CD14-positive monocyte (primary cell): Measurements from ENCODE around the gene CYP4F12. TPM values are rescaled to one million over a fixed set of nuclear protein-coding genes. Genes with fewer than 3 reads are reported as not detected.

Source experiments
- DNase-seq, 3 donors: peaks; one replicate each; pipeline ENCODE4 v3.0.0-alpha.2; 2011 to 2022
- H2AFZ ChIP-seq: 2 replicates; pipeline ENCODE4 v1.6.0; 2012; ENCODE audit warnings: mild to moderate bottlenecking, low read depth, low read length, inconsistent platforms; ENCODE audit not compliant: insufficient read depth, poor library complexity, severe bottlenecking
- H3K27ac ChIP-seq, 2 donors: 1 replicate in 1 of 2; 2 replicates in 1 of 2; pipeline ENCODE4 v1.5.1; 2012 to 2013; ENCODE audit warnings: low read length in 2 of 2, control low read depth in 1 of 2, inconsistent platforms in 1 of 2, low read depth in 1 of 2, mild to moderate bottlenecking in 1 of 2
- H3K27me3 ChIP-seq, 2 donors: one replicate each; pipeline versions ENCODE4 v1.6.0 to v1.6.1; 2011 to 2013; ENCODE audit warnings: low read length in 2 of 2; ENCODE audit not compliant: control insufficient read depth in 2 of 2, insufficient read depth in 2 of 2
- H3K36me3 ChIP-seq, 2 donors: replicated peaks in 1 of 2; 1 replicate in 1 of 2; 2 replicates in 1 of 2; pipeline versions ENCODE4 v1.5.1 to v1.6.1; 2012 to 2013; ENCODE audit warnings: low read length in 2 of 2, control low read depth in 1 of 2, inconsistent platforms in 1 of 2, mild to moderate bottlenecking in 1 of 2; ENCODE audit not compliant: insufficient read depth in 2 of 2, control insufficient read depth in 1 of 2
- H3K4me1 ChIP-seq, 2 donors: 1 replicate in 1 of 2; 2 replicates in 1 of 2; pipeline versions ENCODE4 v1.5.1 to v1.6.1; 2012 to 2013; ENCODE audit warnings: low read length in 2 of 2, control low read depth in 1 of 2, inconsistent platforms in 1 of 2, mild to moderate bottlenecking in 1 of 2, moderate library complexity in 1 of 2; ENCODE audit not compliant: insufficient read depth in 2 of 2, control insufficient read depth in 1 of 2
- H3K4me2 ChIP-seq: replicated peaks from 2 replicates; pipeline ENCODE3; 2012; ENCODE audit warnings: low read length, moderate library complexity, mild to moderate bottlenecking; ENCODE audit not compliant: poor library complexity, severe bottlenecking; ENCODE audit errors: extremely low read depth
- H3K4me3 ChIP-seq, 3 experiments: fragments of 200-600 bp in 1 of 3; sonication (generic) in 1 of 3; replicated peaks in 1 of 3; 1 replicate in 2 of 3; 2 replicates in 1 of 3; pipeline ENCODE4 v1.5.1; 2011 to 2013; ENCODE audit warnings: low read length in 3 of 3, mild to moderate bottlenecking in 3 of 3, control low read depth in 2 of 3, low read depth in 2 of 3, inconsistent platforms in 1 of 3, moderate library complexity in 1 of 3
- H3K79me2 ChIP-seq: 2 replicates; pipeline ENCODE4 v1.6.0; 2012; ENCODE audit warnings: mild to moderate bottlenecking, control low read depth, inconsistent platforms, low read length, moderate library complexity; ENCODE audit not compliant: insufficient read depth
- H3K9ac ChIP-seq: 2 replicates; pipeline ENCODE4 v1.6.0; 2017; ENCODE audit warnings: low read length, mild to moderate bottlenecking; ENCODE audit not compliant: insufficient read depth, poor library complexity, severe bottlenecking
- H3K9me3 ChIP-seq, 2 donors: replicated peaks in 1 of 2; 1 replicate in 1 of 2; 2 replicates in 1 of 2; pipeline versions ENCODE4 v1.5.1 to v1.6.1; 2012 to 2013; ENCODE audit warnings: low read length in 2 of 2, control low read depth in 1 of 2; ENCODE audit not compliant: control insufficient read depth in 1 of 2, insufficient read depth in 1 of 2
- H4K20me1 ChIP-seq: 2 replicates; pipeline ENCODE4 v1.6.0; 2012; ENCODE audit warnings: mild to moderate bottlenecking, low read length, control low read depth, moderate library complexity; ENCODE audit not compliant: insufficient read depth
- H3K27ac Mint-ChIP-seq, 7 donors: one replicate each; pipeline ENCODE4 v1.8.0; 2020; ENCODE audit warnings: mild to moderate bottlenecking in 7 of 7, mixed read lengths in 7 of 7, moderate library complexity in 6 of 7, inconsistent platforms in 2 of 7
- H3K27me3 Mint-ChIP-seq, 3 donors: one replicate each; pipeline ENCODE4 v1.8.0; 2021 to 2022; ENCODE audit warnings: low read depth in 3 of 3, mild to moderate bottlenecking in 3 of 3, mixed read lengths in 3 of 3, moderate library complexity in 3 of 3, inconsistent platforms in 1 of 3
- H3K36me3 Mint-ChIP-seq, 2 donors: one replicate each; pipeline ENCODE4 v1.8.0; 2020; ENCODE audit warnings: mixed read lengths in 2 of 2, inconsistent platforms in 1 of 2, mild to moderate bottlenecking in 1 of 2
- H3K4me1 Mint-ChIP-seq: one replicate; pipeline ENCODE4 v1.8.0; 2020; ENCODE audit warnings: mild to moderate bottlenecking, mixed read lengths
- H3K4me3 Mint-ChIP-seq, 2 donors: one replicate each; pipeline ENCODE4 v1.8.0; 2020; ENCODE audit warnings: mild to moderate bottlenecking in 2 of 2, mixed read lengths in 2 of 2, moderate library complexity in 1 of 2
- H3K9me3 Mint-ChIP-seq, 7 donors: one replicate each; pipeline ENCODE4 v1.8.0; 2020 to 2022; ENCODE audit warnings: mixed read lengths in 7 of 7, mild to moderate bottlenecking in 6 of 7, moderate library complexity in 6 of 7, inconsistent platforms in 2 of 7
- WGBS: methylation state at CpG from one replicate; pipeline ENCODE4 v1.1.5; 2013; ENCODE audit warnings: missing lambda C conversion rate; ENCODE audit not compliant: insufficient coverage; 5-methylcytosine and 5-hydroxymethylcytosine counted together
- intact Hi-C, 2 donors: fragments of 100-400 bp; cut with micrococcal nuclease; formaldehyde crosslinking; loops; one replicate each; pipeline versions ENCODE4 v1.15.0 to v1.15.1; 2023
- polyA plus RNA-seq, 3 donors: library from polyadenylated mRNA; depleted of rRNA in 1 of 3; unstranded in 2 of 3; stranded (reverse) in 1 of 3; fragments of 300-500 nt in 2 of 3; fragments of >200 nt in 1 of 3; fragmentation: Illumina TruSeq in 2 of 3; gene quantifications; 1 replicate in 2 of 3; 2 replicates in 1 of 3; pipeline ENCODE4 v1.2.3, GENCODE V29; 2012 to 2021
- TF ChIP-seq, protein P1 (sequence below): fragments of 200-600 bp; IDR thresholded peaks from one replicate; pipeline ENCODE4 v1.8.0; 2022; ENCODE audit warnings: antibody characterized with exemption, mild to moderate bottlenecking

CYP4F12 gene
- polyA plus RNA-seq, 3 donors, result 0.09 TPM; not detected in 2

DNA sequence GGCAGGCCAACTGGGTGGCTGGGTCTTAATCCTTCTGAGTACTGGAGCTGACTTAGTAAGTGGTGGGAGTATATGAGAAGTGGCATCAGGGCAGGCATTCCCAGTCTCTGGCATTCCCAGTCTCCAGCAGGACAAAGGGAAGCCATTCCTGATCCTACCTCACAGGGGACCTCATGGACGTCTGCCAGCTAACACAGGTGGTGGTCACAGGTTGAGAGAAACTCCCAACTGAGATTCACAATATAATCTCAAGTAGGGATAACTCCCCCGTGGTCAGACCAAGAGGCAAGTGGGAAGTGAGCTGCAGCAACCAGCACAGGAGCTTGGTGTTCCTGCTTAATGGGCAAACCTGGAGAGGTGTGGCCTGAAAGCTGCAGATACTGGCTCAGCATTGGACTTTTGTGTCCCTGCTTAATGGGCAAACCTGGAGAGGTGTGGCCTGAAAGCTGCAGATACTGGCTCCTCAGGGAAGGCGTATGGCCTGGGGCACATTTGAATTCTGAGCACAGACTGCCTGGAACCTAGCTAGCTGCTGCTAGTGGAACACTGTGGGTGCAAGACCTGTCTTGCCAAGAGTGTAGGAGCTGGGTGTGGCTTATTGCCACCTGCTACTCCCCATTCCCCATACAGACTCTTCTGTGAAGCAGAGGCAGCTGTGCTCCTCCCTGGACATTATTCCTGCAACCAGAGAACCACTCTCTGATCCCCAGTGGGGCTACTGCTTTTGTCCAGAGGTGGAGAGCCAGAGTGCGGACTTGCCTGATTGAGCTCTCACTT is 29.1 kb downstream of the CYP4F12 start:
- 72% methylated on average over 2 of the region's 4 CpGs for WGBS
- Mint-ChIP-seq H3K36me3 (no peaks in the 10 kb centered on the region), H3K4me1 (peaks cover 13% of the 10 kb centered on the region), H3K27me3 (peaks cover 0 to 7% (median 5%) of the 10 kb centered on the region in 3 donors), H3K27ac (no peak overlapping the region), H3K4me3 (no peak overlapping the region), H3K9me3 (peaks cover 0 to 6% (median 0%) of the 10 kb centered on the region in 7 donors)
- Histone ChIP-seq H3K4me2 (no peak overlapping the region), H3K9me3 (no peaks in the 10 kb centered on the region), H3K27ac (no peak overlapping the region), H3K27me3 (peaks cover 0 to 4% of the 10 kb centered on the region in 2 donors), H3K79me2 (no peaks in the 10 kb centered on the region), H3K36me3 (no peaks in the 10 kb centered on the region), H3K4me3 (no peak overlapping the region), H4K20me1 (no peaks in the 10 kb centered on the region), H3K4me1 (peaks cover 10 to 13% of the 10 kb centered on the region in 2 donors), H2AFZ (no peak overlapping the region), H3K9ac (no peak overlapping the region)
- intact Hi-C loops, result no loop called here
- TF ChIP-seq, protein P1, sequence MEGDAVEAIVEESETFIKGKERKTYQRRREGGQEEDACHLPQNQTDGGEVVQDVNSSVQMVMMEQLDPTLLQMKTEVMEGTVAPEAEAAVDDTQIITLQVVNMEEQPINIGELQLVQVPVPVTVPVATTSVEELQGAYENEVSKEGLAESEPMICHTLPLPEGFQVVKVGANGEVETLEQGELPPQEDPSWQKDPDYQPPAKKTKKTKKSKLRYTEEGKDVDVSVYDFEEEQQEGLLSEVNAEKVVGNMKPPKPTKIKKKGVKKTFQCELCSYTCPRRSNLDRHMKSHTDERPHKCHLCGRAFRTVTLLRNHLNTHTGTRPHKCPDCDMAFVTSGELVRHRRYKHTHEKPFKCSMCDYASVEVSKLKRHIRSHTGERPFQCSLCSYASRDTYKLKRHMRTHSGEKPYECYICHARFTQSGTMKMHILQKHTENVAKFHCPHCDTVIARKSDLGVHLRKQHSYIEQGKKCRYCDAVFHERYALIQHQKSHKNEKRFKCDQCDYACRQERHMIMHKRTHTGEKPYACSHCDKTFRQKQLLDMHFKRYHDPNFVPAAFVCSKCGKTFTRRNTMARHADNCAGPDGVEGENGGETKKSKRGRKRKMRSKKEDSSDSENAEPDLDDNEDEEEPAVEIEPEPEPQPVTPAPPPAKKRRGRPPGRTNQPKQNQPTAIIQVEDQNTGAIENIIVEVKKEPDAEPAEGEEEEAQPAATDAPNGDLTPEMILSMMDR, result no peak
- no peak for DNase-seq

DNA sequence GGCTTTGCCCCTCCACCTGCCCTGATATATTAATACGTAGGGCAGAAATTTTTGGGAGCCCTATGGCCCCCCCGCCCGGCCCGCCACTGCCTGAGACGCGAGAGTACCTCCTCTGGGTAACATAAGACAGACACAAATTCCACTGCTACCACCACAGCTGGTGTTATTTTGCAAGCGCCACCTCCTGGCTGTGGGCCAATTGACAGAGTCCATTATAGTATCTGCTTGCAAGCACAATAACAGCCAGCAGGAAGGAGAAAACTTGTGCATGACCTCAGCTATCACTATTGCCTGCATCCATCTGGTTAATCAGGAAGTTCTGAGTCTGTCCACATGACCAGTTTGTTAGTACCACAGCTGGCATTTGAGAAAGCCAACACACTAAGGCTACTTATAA is 29.6 kb downstream of the CYP4F12 start:
- peak; percentile 36 to 66 (median 64) for DNase-seq
- Histone ChIP-seq H3K4me2 (no peak overlapping the region), H3K4me1 (peaks cover 10 to 13% of the 10 kb centered on the region in 2 donors), H3K9me3 (no peaks in the 10 kb centered on the region), H3K9ac (no peak overlapping the region), H3K36me3 (no peaks in the 10 kb centered on the region), H3K79me2 (no peaks in the 10 kb centered on the region), H3K27me3 (peaks cover 0 to 4% of the 10 kb centered on the region in 2 donors), H2AFZ (no peak overlapping the region), H3K27ac (no peak overlapping the region), H3K4me3 (no peak overlapping the region), H4K20me1 (no peaks in the 10 kb centered on the region)
- peaks cover 0 to 9% (median 2%) of the 10 kb centered on the region in 7 donors for H3K9me3 Mint-ChIP-seq
- TF ChIP-seq, protein P1, result no peak
- no peaks in the 10 kb centered on the region for H3K36me3 Mint-ChIP-seq
- H3K4me3 Mint-ChIP-seq, result no peak overlapping the region
- peaks cover 0 to 4% (median 4%) of the 10 kb centered on the region in 3 donors for H3K27me3 Mint-ChIP-seq
- H3K4me1 Mint-ChIP-seq, result peaks cover 13% of the 10 kb centered on the region
- intact Hi-C loops, result no loop called here
- WGBS, result 0% methylated on average over 4 of the region's 7 CpGs
- H3K27ac Mint-ChIP-seq, result peak overlapping the region in 2 of 7 donors; percentile 45 to 69
